ENCODE measurements around the gene GJC2. TPM values are rescaled to one million over a fixed set of nuclear protein-coding genes. Genes with fewer than 3 reads are reported as not detected.

Gene GJC2
- total RNA-seq, 1 experiment from 2014 or later = 0.72 TPM

DNA sequence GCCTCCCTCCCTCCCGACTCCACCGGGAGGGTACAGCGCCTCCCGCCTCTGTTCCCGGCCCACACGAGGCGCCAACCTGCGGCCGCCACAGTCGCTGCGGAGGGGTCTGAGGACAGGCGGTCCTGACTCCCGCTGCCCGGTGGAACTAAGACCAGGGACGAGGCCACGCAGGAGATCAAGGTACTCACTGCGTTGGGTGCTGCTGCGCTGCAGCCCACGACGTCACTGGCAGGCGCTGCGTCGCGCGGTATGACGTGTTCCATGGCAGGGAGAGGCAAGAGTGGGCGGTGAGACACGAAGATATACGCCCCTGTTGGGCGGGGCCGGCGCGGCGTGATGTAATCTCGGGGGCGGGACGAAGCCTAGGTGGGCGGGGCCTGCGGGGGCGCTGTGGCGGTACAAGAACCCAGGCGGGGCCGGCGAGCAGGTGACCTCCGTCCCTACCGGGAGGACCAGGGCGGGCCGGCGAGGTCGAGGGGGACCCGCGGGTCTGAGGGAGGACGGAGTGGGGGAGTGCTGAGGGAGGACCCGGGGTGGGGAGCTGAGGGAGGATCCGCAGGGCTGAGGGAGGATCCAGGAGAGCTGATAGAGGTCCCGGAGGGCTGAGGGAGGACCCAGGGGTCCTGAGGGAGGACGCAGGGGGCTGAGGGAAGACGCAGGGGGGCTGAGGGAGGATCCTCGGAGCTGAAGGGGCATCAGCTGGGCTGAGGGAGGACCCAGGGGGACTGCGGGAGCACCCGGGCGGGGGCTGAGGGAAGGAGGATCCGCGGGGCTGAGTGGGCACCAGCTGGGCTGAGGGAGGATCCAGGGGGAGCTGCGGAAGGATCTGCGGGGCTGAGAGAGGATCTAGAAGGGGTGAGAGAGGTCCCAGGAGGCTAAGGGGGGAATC, 40.4 kb upstream of the GJC2 start, which contains the start of gene MRPL55 (continued):
- TF ChIP-seq, protein P1, sequence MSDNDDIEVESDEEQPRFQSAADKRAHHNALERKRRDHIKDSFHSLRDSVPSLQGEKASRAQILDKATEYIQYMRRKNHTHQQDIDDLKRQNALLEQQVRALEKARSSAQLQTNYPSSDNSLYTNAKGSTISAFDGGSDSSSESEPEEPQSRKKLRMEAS (CRISPR knock-in tag; IDR thresholded peaks at IDR 0.05) = no peak; the same call in 1 of the 2 replicates
- TF ChIP-seq ZBTB21 (CRISPR knock-in tag; IDR thresholded peaks at IDR 0.05; ENCODE audit: borderline replicate concordance) (peak; percentile 84; the same call in 1 of the 2 replicates), NFYB (CRISPR knock-in tag; conservative IDR thresholded peaks at IDR 0.05; ENCODE audit: low read depth) (no peak), SMAD4 (CRISPR knock-in tag; IDR thresholded peaks at IDR 0.05) (no peak), ZNF317 (CRISPR knock-in tag; IDR thresholded peaks at IDR 0.05; ENCODE audit: borderline replicate concordance, low read depth) (no peak), ATF1 (CRISPR knock-in tag; IDR thresholded peaks at IDR 0.05) (peak; percentile 96; the same call in 1 of the 2 replicates), SP1 (CRISPR knock-in tag; conservative IDR thresholded peaks at IDR 0.05) (peak; percentile 100), ETV6 (CRISPR knock-in tag; IDR thresholded peaks at IDR 0.05) (peak; percentile 74; the same call in 1 of the 2 replicates), OVOL2 (CRISPR knock-in tag; IDR thresholded peaks at IDR 0.05; ENCODE audit: borderline replicate concordance) (no peak), FOXJ3 (CRISPR knock-in tag; IDR thresholded peaks at IDR 0.05; ENCODE audit: borderline replicate concordance) (no peak), TEAD1 (CRISPR knock-in tag; IDR thresholded peaks at IDR 0.05) (no peak; the same call in 1 of the 2 replicates), ZNF138 (CRISPR knock-in tag; conservative IDR thresholded peaks at IDR 0.05) (no peak), NR2C2 (CRISPR knock-in tag; IDR thresholded peaks at IDR 0.05) (no peak)
- TF ChIP-seq, protein P2, sequence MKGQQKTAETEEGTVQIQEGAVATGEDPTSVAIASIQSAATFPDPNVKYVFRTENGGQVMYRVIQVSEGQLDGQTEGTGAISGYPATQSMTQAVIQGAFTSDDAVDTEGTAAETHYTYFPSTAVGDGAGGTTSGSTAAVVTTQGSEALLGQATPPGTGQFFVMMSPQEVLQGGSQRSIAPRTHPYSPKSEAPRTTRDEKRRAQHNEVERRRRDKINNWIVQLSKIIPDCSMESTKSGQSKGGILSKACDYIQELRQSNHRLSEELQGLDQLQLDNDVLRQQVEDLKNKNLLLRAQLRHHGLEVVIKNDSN (CRISPR knock-in tag; IDR thresholded peaks at IDR 0.05) = peak; percentile 25; the same call in 1 of the 2 replicates
- TF ChIP-seq, protein P3, sequence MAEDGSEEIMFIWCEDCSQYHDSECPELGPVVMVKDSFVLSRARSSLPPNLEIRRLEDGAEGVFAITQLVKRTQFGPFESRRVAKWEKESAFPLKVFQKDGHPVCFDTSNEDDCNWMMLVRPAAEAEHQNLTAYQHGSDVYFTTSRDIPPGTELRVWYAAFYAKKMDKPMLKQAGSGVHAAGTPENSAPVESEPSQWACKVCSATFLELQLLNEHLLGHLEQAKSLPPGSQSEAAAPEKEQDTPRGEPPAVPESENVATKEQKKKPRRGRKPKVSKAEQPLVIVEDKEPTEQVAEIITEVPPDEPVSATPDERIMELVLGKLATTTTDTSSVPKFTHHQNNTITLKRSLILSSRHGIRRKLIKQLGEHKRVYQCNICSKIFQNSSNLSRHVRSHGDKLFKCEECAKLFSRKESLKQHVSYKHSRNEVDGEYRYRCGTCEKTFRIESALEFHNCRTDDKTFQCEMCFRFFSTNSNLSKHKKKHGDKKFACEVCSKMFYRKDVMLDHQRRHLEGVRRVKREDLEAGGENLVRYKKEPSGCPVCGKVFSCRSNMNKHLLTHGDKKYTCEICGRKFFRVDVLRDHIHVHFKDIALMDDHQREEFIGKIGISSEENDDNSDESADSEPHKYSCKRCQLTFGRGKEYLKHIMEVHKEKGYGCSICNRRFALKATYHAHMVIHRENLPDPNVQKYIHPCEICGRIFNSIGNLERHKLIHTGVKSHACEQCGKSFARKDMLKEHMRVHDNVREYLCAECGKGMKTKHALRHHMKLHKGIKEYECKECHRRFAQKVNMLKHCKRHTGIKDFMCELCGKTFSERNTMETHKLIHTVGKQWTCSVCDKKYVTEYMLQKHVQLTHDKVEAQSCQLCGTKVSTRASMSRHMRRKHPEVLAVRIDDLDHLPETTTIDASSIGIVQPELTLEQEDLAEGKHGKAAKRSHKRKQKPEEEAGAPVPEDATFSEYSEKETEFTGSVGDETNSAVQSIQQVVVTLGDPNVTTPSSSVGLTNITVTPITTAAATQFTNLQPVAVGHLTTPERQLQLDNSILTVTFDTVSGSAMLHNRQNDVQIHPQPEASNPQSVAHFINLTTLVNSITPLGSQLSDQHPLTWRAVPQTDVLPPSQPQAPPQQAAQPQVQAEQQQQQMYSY (CRISPR knock-in tag; IDR thresholded peaks at IDR 0.05) = no peak
- TF ChIP-seq, protein P4, sequence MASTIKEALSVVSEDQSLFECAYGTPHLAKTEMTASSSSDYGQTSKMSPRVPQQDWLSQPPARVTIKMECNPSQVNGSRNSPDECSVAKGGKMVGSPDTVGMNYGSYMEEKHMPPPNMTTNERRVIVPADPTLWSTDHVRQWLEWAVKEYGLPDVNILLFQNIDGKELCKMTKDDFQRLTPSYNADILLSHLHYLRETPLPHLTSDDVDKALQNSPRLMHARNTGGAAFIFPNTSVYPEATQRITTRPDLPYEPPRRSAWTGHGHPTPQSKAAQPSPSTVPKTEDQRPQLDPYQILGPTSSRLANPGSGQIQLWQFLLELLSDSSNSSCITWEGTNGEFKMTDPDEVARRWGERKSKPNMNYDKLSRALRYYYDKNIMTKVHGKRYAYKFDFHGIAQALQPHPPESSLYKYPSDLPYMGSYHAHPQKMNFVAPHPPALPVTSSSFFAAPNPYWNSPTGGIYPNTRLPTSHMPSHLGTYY (CRISPR knock-in tag; IDR thresholded peaks at IDR 0.05) = no peak
- TF ChIP-seq, protein P5, sequence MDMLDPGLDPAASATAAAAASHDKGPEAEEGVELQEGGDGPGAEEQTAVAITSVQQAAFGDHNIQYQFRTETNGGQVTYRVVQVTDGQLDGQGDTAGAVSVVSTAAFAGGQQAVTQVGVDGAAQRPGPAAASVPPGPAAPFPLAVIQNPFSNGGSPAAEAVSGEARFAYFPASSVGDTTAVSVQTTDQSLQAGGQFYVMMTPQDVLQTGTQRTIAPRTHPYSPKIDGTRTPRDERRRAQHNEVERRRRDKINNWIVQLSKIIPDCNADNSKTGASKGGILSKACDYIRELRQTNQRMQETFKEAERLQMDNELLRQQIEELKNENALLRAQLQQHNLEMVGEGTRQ (CRISPR knock-in tag; IDR thresholded peaks at IDR 0.05) = no peak; the same call in 1 of the 2 replicates
- TF ChIP-seq, protein P6, sequence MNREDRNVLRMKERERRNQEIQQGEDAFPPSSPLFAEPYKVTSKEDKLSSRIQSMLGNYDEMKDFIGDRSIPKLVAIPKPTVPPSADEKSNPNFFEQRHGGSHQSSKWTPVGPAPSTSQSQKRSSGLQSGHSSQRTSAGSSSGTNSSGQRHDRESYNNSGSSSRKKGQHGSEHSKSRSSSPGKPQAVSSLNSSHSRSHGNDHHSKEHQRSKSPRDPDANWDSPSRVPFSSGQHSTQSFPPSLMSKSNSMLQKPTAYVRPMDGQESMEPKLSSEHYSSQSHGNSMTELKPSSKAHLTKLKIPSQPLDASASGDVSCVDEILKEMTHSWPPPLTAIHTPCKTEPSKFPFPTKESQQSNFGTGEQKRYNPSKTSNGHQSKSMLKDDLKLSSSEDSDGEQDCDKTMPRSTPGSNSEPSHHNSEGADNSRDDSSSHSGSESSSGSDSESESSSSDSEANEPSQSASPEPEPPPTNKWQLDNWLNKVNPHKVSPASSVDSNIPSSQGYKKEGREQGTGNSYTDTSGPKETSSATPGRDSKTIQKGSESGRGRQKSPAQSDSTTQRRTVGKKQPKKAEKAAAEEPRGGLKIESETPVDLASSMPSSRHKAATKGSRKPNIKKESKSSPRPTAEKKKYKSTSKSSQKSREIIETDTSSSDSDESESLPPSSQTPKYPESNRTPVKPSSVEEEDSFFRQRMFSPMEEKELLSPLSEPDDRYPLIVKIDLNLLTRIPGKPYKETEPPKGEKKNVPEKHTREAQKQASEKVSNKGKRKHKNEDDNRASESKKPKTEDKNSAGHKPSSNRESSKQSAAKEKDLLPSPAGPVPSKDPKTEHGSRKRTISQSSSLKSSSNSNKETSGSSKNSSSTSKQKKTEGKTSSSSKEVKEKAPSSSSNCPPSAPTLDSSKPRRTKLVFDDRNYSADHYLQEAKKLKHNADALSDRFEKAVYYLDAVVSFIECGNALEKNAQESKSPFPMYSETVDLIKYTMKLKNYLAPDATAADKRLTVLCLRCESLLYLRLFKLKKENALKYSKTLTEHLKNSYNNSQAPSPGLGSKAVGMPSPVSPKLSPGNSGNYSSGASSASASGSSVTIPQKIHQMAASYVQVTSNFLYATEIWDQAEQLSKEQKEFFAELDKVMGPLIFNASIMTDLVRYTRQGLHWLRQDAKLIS (CRISPR knock-in tag; IDR thresholded peaks at IDR 0.05; ENCODE audit: borderline replicate concordance) = no peak
- TF ChIP-seq, protein P7, sequence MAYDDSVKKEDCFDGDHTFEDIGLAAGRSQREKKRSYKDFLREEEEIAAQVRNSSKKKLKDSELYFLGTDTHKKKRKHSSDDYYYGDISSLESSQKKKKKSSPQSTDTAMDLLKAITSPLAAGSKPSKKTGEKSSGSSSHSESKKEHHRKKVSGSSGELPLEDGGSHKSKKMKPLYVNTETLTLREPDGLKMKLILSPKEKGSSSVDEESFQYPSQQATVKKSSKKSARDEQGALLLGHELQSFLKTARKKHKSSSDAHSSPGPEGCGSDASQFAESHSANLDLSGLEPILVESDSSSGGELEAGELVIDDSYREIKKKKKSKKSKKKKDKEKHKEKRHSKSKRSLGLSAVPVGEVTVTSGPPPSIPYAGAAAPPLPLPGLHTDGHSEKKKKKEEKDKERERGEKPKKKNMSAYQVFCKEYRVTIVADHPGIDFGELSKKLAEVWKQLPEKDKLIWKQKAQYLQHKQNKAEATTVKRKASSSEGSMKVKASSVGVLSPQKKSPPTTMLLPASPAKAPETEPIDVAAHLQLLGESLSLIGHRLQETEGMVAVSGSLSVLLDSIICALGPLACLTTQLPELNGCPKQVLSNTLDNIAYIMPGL (CRISPR knock-in tag; IDR thresholded peaks at IDR 0.05) = 0 out of 2 replicates have a peak, but pooled peaks have one; percentile 9
- TF ChIP-seq, protein P8, sequence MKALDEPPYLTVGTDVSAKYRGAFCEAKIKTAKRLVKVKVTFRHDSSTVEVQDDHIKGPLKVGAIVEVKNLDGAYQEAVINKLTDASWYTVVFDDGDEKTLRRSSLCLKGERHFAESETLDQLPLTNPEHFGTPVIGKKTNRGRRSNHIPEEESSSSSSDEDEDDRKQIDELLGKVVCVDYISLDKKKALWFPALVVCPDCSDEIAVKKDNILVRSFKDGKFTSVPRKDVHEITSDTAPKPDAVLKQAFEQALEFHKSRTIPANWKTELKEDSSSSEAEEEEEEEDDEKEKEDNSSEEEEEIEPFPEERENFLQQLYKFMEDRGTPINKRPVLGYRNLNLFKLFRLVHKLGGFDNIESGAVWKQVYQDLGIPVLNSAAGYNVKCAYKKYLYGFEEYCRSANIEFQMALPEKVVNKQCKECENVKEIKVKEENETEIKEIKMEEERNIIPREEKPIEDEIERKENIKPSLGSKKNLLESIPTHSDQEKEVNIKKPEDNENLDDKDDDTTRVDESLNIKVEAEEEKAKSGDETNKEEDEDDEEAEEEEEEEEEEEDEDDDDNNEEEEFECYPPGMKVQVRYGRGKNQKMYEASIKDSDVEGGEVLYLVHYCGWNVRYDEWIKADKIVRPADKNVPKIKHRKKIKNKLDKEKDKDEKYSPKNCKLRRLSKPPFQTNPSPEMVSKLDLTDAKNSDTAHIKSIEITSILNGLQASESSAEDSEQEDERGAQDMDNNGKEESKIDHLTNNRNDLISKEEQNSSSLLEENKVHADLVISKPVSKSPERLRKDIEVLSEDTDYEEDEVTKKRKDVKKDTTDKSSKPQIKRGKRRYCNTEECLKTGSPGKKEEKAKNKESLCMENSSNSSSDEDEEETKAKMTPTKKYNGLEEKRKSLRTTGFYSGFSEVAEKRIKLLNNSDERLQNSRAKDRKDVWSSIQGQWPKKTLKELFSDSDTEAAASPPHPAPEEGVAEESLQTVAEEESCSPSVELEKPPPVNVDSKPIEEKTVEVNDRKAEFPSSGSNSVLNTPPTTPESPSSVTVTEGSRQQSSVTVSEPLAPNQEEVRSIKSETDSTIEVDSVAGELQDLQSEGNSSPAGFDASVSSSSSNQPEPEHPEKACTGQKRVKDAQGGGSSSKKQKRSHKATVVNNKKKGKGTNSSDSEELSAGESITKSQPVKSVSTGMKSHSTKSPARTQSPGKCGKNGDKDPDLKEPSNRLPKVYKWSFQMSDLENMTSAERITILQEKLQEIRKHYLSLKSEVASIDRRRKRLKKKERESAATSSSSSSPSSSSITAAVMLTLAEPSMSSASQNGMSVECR (CRISPR knock-in tag; IDR thresholded peaks at IDR 0.05; ENCODE audit: borderline replicate concordance) = 0 out of 2 replicates have a peak, but pooled peaks have one; percentile 38
